Activated gamma-delta T cell treated with anti-CD3 and anti-CD28 coated beads, Interleukin-2, amount 50 U/mL, for 16 hours (primary cell): ENCODE measurements around the gene ARL6IP6.

Source experiments
- DNase-seq: peaks from one replicate; pipeline ENCODE4 v3.0.0-alpha.2; 2020; ENCODE audit warnings: low read depth

ARL6IP6 gene

DNA sequence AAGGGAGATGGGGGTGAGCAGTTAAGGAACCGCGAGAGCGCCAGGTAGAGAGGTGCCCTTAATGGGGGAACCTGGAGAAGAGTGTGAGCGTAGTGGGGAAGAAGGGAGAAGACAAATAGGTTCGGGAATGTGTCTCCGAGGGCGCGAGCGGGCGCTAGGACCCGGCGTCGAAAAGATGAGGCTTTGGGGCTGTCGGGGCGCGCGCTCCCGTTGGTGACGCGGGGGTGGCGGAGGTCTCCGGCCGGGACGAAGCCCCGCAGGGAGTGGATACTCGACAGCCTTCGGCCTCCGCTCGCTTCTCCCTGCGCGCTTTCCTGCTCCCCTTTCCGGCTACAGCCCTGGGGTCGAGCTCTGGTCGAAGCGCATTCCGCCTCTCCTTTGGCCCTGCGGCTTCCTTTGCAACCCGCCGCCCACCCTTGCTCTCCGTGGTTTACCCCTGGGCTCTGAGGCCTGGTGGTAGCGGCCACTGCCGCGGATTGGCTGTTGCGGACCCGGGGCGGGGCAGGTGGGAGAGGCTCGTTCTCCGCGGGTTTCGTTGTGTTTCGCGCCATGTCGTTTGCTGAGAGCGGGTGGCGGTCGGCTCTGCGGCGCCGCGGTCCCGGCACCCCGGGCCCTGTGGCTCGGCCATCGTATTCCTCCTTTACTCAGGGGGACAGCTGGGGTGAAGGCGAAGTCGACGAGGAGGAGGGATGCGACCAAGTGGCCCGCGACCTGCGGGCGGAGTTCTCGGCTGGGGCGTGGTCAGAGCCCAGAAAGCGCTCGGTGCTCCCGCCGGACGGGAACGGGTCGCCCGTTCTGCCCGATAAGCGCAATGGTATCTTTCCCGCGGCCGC, at the start of gene ARL6IP6:
Gene ARL6IP6 (plus strand): TSS at position 545 of the 833 bp plus-strand sequence. CDS start 5 bp downstream, at position 550.
- DNase-seq: peak; percentile 89

- DNase-seq: no peak
These were observed 44.1 kb upstream of the ARL6IP6 start for GRCh38 chr2:152674334-152674733.

DNA sequence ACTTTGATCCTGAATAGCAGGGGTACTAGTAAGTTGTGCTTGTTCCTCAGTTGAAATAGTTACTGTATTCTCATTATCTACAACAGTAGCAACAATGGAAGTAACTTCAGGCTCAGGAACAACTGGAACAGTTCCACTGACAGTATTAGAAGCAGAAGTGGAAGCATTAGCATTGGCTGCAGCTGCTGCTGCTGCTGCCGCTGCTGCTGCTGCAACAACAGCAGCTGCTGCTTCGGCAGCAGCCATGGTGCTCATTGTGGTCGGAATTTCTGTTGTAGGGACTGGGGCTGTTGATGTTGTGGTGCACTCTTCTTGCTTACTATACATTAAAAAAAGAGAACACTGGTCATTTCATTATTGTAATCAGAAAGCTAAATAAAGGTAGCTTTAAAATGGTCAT, 42.0 kb upstream of the ARL6IP6 start:
- no peak for DNase-seq

- DNase-seq: no peak
These were observed 39.6 kb upstream of the ARL6IP6 start for GRCh38 chr2:152678808-152679207.

DNA sequence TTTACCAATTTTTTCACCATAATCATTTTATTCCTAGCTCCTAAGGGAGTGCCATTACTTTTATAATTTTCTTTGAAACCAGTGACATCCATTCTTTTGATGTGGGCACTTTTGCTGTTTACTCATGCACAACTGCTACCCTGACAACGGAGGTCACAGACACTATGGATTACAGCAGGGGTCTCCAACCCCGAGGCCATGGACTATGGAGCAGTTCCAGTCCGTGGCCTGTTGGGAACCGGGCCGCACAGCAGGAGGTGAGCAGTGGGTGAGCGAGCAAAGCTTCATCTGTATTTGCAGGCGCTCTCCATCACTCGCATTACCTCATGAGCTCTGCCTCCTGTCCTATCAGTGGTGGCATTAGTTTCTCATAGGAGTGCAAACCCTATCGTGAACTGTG, 35.8 kb upstream of the ARL6IP6 start:
- DNase-seq: no peak

- DNase-seq: no peak
These were observed 35.0 kb upstream of the ARL6IP6 start for GRCh38 chr2:152683400-152683799.

DNA sequence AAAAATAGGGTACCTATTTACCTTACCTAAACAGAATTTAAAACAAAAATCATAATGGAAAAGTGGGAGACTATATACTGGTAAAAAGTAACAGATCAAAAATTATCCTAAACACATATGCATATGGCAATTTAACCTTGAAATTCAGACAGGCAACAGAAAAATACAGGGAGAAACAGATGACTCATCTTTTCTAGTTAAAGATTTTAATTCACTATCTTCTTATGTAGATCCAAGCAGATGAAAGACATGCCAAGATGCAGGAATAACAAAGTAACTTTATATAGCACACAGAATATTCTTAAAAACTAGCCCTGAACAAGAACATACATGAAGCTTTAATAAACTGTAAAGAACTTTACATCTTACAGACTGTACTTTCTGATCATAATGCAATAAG, 32.1 kb upstream of the ARL6IP6 start:
- no peak for DNase-seq

DNA sequence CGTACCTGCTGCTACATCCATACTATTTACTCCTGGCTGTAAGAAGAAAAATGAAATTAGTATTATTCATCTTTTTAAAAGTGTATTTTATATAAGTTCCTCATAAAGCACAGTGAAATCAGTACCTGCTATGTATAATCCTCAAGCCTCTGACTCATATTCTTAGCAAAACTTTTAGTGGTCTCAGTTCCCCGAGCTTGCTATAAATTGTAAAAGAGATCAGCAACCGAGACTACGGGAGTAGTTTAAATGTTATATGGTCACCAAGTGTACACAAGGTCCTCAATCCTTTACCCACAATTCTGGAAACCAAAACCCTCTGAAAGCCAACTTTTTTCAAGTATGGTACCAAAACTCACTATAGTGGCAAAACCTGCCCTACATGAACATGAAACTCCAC, 25.4 kb upstream of the ARL6IP6 start:
- no peak for DNase-seq

DNA sequence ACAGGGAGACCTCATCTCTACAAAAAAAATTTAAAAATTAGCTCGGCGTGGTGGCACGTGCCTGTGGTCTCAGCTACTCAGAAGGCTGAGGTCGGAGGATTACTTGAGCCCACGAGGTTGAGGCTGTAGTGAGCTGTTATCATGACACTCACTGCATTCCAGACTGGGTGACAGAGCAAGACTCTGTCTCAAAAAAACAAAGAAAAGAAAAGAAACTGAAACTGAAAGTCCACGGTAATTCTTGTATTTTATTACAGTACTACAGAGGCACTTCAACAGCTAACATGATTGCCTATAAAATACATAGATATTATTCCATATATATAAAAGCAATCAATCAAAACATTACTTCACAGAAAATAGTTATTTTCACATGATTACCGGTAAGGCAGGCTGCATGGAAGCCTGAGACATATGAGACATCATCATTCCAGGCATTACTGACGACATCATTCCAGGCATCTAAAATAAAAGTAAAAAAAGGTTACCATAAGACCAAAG, 24.2 kb upstream of the ARL6IP6 start:
- DNase-seq: peak; percentile 9

GRCh38 chr2:152695763-152696162, 22.7 kb upstream of the ARL6IP6 start:
- no peak for DNase-seq

DNA sequence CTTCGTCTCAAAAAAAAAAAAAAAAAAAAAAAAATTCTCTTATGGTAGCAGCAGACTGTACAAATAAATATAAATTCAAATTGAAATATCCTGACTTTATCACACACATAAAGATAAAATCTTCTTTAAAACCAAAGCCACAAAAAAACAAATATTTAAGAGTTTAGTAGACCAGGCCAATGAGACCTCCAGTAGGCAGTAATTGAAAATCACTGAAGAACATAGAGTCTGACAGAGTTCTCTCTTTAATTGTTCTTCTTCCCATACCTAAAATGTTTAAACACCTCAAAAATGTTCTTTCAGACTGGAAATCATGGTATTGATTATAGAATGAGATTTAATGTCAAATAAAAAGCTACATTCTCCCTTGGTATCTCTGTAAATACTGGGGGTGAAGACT, 21.9 kb upstream of the ARL6IP6 start:
- no peak for DNase-seq

GRCh38 chr2:152701198-152701597, 17.2 kb upstream of the ARL6IP6 start:
- DNase-seq: no peak

- no peak for DNase-seq
These were observed 11.9 kb upstream of the ARL6IP6 start for GRCh38 chr2:152706477-152707021.

- no peak for DNase-seq
These were observed 9.7 kb upstream of the ARL6IP6 start for GRCh38 chr2:152708742-152709141.

GRCh38 chr2:152710713-152711112, 7.7 kb upstream of the ARL6IP6 start:
- DNase-seq: no peak

- no peak for DNase-seq
These were observed 3.3 kb upstream of the ARL6IP6 start for GRCh38 chr2:152715112-152715511.

GRCh38 chr2:152715854-152716428, 2.5 kb upstream of the ARL6IP6 start:
- DNase-seq: no peak

- peak; percentile 15 for DNase-seq
These were observed 1.6 kb upstream of the ARL6IP6 start for GRCh38 chr2:152716805-152717227.

DNA sequence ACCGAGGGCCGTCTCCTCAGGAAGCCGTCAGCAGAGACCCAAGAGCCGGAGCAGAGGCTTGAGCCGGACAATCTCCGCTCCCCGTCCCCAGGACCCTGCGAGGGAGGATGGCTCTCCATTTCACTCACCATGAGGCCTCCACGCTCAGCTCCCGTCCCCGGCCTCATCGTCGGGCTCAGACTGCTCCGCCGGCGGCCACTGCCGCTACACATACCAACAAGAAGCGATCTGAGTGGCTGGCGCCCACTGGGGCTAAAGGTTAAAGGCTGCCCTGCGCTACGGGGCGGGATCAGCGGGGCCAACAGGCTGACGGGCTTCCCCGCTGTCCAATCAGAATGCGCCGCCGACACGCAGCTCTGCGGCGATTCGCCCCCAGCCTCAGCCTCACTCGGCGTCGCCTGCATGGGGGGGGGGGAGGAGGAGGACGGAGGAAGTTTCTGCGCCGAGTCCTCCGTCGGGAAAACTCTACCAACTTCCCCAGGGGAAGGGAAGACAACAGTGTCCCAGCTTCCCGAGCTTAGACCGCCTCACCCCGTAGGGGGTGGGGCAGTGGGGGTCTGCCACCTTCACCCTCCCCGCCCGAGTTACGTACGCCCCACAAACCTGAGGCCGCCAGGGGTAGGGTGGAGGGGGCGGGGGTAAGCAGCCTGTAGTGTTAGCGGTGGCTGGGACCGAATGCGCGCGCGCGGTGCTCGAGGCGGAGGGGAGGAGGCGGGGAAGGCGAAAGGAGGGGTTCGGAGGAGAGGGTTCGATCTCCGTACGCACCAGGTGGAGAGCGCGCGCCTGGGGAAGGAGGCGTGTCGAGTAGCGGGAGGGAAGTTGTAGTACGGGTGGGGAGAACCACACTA, 968 bp upstream of the ARL6IP6 start, which contains the start of gene PRPF40A:
Gene PRPF40A (minus strand): TSS at position 234 of the 848 bp plus-strand sequence. CDS start 22 bp downstream, at position 212.
- peak; percentile 98 for DNase-seq

- DNase-seq: no peak
These were observed 657 bp downstream of the ARL6IP6 start for GRCh38 chr2:152718909-152719645.

GRCh38 chr2:152720794-152721193, 2.4 kb downstream of the ARL6IP6 start:
- no peak for DNase-seq
